Measurements from ENCODE around the gene INO80E.
A peak's percentile ranks its signal among the peaks of the same experiment; 100 is the strongest.
"Not testable (repeated sequence)": the region's sequence is repeated elsewhere in the genome, so short reads cannot be mapped to it uniquely, and the experiment has no call there.

Gene INO80E

GRCh38 chr16:29995911-29996765 lies at the start of gene INO80E:
TSS of gene INO80E (plus strand) at chr16:29996241. CDS start at chr16:29996311, 70 bp downstream.
- peak; percentile 68 for DNase-seq

GRCh38 chr16:29947897-29948296 lies 48.1 kb upstream of the INO80E start:
- no peak for DNase-seq

GRCh38 chr16:29950806-29951461 lies 45.1 kb upstream of the INO80E start:
- DNase-seq = no peak

- DNase-seq = no peak
Observed at GRCh38 chr16:29951625-29952365, 44.2 kb upstream of the INO80E start.

- DNase-seq = no peak
Observed at GRCh38 chr16:29958756-29959155, 37.3 kb upstream of the INO80E start.

GRCh38 chr16:29959293-29959692 lies 36.7 kb upstream of the INO80E start:
- no peak for DNase-seq

GRCh38 chr16:29959821-29960220 lies 36.2 kb upstream of the INO80E start:
- not testable (repeated sequence) for DNase-seq

GRCh38 chr16:29961127-29961478 lies 34.9 kb upstream of the INO80E start:
- no peak for DNase-seq

- DNase-seq = peak; percentile 68
Observed at GRCh38 chr16:29961479-29962343, 34.3 kb upstream of the INO80E start, which contains the start of gene TMEM219. TSS of gene TMEM219 (plus strand) at chr16:29962079. CDS start at chr16:29963144, 1,065 bp downstream.

- no peak for DNase-seq
Observed at GRCh38 chr16:29962344-29962994, 33.6 kb upstream of the INO80E start.

GRCh38 chr16:29963021-29963743 lies 32.9 kb upstream of the INO80E start:
- no peak for DNase-seq

- DNase-seq = no peak
Observed at GRCh38 chr16:29968205-29968604, 27.8 kb upstream of the INO80E start.

GRCh38 chr16:29971304-29971703 lies 24.7 kb upstream of the INO80E start:
- no peak for DNase-seq

GRCh38 chr16:29972500-29972899 lies 23.5 kb upstream of the INO80E start:
- DNase-seq = no peak

GRCh38 chr16:29972992-29973383 lies 23.1 kb upstream of the INO80E start:
- DNase-seq = no peak

- DNase-seq = peak; percentile 91
Observed at GRCh38 chr16:29973384-29974246, 22.4 kb upstream of the INO80E start, which contains the start of gene TAOK2. TSS of gene TAOK2 (plus strand) at chr16:29973868. CDS start at chr16:29977773, 3,905 bp downstream.

- DNase-seq = no peak
Observed at GRCh38 chr16:29974291-29975133, 21.5 kb upstream of the INO80E start.

- DNase-seq = no peak
Observed at GRCh38 chr16:29975134-29975538, 20.9 kb upstream of the INO80E start.

All from NCI-H2029 treated with DMSO at 0.1 percent for 48 hours (cell line).